Measurements from ENCODE around the gene FREM1.

FREM1 gene

GRCh38 chr9:14756291-14756690 lies 153.9 kb downstream of the FREM1 start:
- H2BK120ac ChIP-seq (ENCODE audit: low read depth, low read length) = no peak overlapping the region
- H3K14ac ChIP-seq (ENCODE audit: low read length) = no peak overlapping the region
- no peak overlapping the region for H2AK5ac ChIP-seq (ENCODE audit: low read depth, low read length)
- H2BK15ac ChIP-seq (ENCODE audit: low read length) = no peak overlapping the region
- H2BK5ac ChIP-seq (ENCODE audit: low read length) = no peak overlapping the region
- WGBS, 2 donors (ENCODE audit: extremely low coverage in 2 of 2, insufficient read length in 2 of 2, insufficient replicate concordance in 1 of 2) = no CpG with 5 or more reads among the region's 1 CpG
- no peak overlapping the region for H3K23ac ChIP-seq (ENCODE audit: low read depth, low read length, poor library complexity)
- no peak overlapping the region for H3K4ac ChIP-seq (ENCODE audit: low read length)
- no peak overlapping the region for H4K91ac ChIP-seq (ENCODE audit: low read depth, low read length, poor library complexity)
- DNase-seq (ENCODE audit: low spot score) = no peak
- no peak overlapping the region for H4K8ac ChIP-seq (ENCODE audit: low read depth, low read length)
- H3K4me1 ChIP-seq (ENCODE audit: control insufficient read depth in 2 of 2, insufficient read depth in 1 of 2, low read depth in 1 of 2, low read length in 2 of 2) = peaks cover 0 to 2% of the 10 kb centered on the region in 2 donors
- H3K4me3 ChIP-seq (ENCODE audit: low read length in 2 of 2) = no peak overlapping the region
- no peak overlapping the region for H3K9ac ChIP-seq (ENCODE audit: low read depth, low read length, poor library complexity)
- H2BK12ac ChIP-seq (ENCODE audit: low read length) = no peak overlapping the region
- no peak overlapping the region for H3K18ac ChIP-seq (ENCODE audit: low read length)
- H2AFZ ChIP-seq (ENCODE audit: low read length) = no peak overlapping the region
- no peak overlapping the region for H3K27ac ChIP-seq (replicated peaks; ENCODE audit: low read length)
- peaks cover 0 to 95% of the 10 kb centered on the region in 2 donors for H3K36me3 ChIP-seq (replicated peaks in 1 of 2; ENCODE audit: control insufficient read depth in 2 of 2, insufficient read depth in 2 of 2, low read length in 2 of 2)
- H3K27me3 ChIP-seq (ENCODE audit: control insufficient read depth in 3 of 3, insufficient read depth in 3 of 3, low read depth in 1 of 3, low read length in 3 of 3) = no peaks in the 10 kb centered on the region
- no peaks in the 10 kb centered on the region for H3K9me3 ChIP-seq (replicated peaks in 1 of 2; ENCODE audit: control insufficient read depth in 2 of 2, insufficient read depth in 1 of 2, low read depth in 1 of 2, low read length in 2 of 2)
- no peaks in the 10 kb centered on the region for H3K79me1 ChIP-seq (ENCODE audit: low read depth, low read length)
- H3K4me2 ChIP-seq (ENCODE audit: insufficient read depth, low read length, poor library complexity, severe bottlenecking) = no peak overlapping the region

- no peak overlapping the region for H4K8ac ChIP-seq (ENCODE audit: low read depth, low read length)
- H3K4ac ChIP-seq (ENCODE audit: low read length) = no peak overlapping the region
- no peak overlapping the region for H3K14ac ChIP-seq (ENCODE audit: low read length)
- H3K36me3 ChIP-seq (replicated peaks in 1 of 2; ENCODE audit: control insufficient read depth in 2 of 2, insufficient read depth in 2 of 2, low read length in 2 of 2) = peaks cover 0 to 99% of the 10 kb centered on the region in 2 donors
- no CpG with 5 or more reads among the region's 1 CpG for WGBS, 2 donors (ENCODE audit: extremely low coverage in 2 of 2, insufficient read length in 2 of 2, insufficient replicate concordance in 1 of 2)
- peaks cover 0 to 5% of the 10 kb centered on the region in 2 donors for H3K4me1 ChIP-seq (ENCODE audit: control insufficient read depth in 2 of 2, insufficient read depth in 1 of 2, low read depth in 1 of 2, low read length in 2 of 2)
- no peaks in the 10 kb centered on the region for H3K9me3 ChIP-seq (replicated peaks in 1 of 2; ENCODE audit: control insufficient read depth in 2 of 2, insufficient read depth in 1 of 2, low read depth in 1 of 2, low read length in 2 of 2)
- no peak overlapping the region for H3K27ac ChIP-seq (replicated peaks; ENCODE audit: low read length)
- no peak overlapping the region for H3K9ac ChIP-seq (ENCODE audit: low read depth, low read length, poor library complexity)
- no peaks in the 10 kb centered on the region for H3K27me3 ChIP-seq (ENCODE audit: control insufficient read depth in 3 of 3, insufficient read depth in 3 of 3, low read depth in 1 of 3, low read length in 3 of 3)
- no peak overlapping the region for H3K4me3 ChIP-seq (ENCODE audit: low read length in 2 of 2)
- no peak for DNase-seq (ENCODE audit: low spot score)
- H2BK15ac ChIP-seq (ENCODE audit: low read length) = no peak overlapping the region
- no peak overlapping the region for H2AFZ ChIP-seq (ENCODE audit: low read length)
- H2BK12ac ChIP-seq (ENCODE audit: low read length) = no peak overlapping the region
- no peak overlapping the region for H4K91ac ChIP-seq (ENCODE audit: low read depth, low read length, poor library complexity)
- no peak overlapping the region for H3K4me2 ChIP-seq (ENCODE audit: insufficient read depth, low read length, poor library complexity, severe bottlenecking)
- no peak overlapping the region for H3K23ac ChIP-seq (ENCODE audit: low read depth, low read length, poor library complexity)
- no peak overlapping the region for H2BK5ac ChIP-seq (ENCODE audit: low read length)
- no peaks in the 10 kb centered on the region for H3K79me1 ChIP-seq (ENCODE audit: low read depth, low read length)
- no peak overlapping the region for H2BK120ac ChIP-seq (ENCODE audit: low read depth, low read length)
- H3K18ac ChIP-seq (ENCODE audit: low read length) = no peak overlapping the region
- no peak overlapping the region for H2AK5ac ChIP-seq (ENCODE audit: low read depth, low read length)
These were observed 157.4 kb downstream of the FREM1 start for GRCh38 chr9:14752871-14753270.

GRCh38 chr9:14752271-14752670 lies 158.0 kb downstream of the FREM1 start:
- Histone ChIP-seq H2BK5ac (ENCODE audit: low read length) (no peak overlapping the region), H3K27me3 (ENCODE audit: control insufficient read depth in 3 of 3, insufficient read depth in 3 of 3, low read depth in 1 of 3, low read length in 3 of 3) (no peaks in the 10 kb centered on the region), H3K9me3 (replicated peaks in 1 of 2; ENCODE audit: control insufficient read depth in 2 of 2, insufficient read depth in 1 of 2, low read depth in 1 of 2, low read length in 2 of 2) (no peaks in the 10 kb centered on the region), H2AFZ (ENCODE audit: low read length) (no peak overlapping the region), H3K4me3 (ENCODE audit: low read length in 2 of 2) (no peak overlapping the region), H3K27ac (replicated peaks; ENCODE audit: low read length) (no peak overlapping the region), H4K91ac (ENCODE audit: low read depth, low read length, poor library complexity) (no peak overlapping the region), H3K36me3 (replicated peaks in 1 of 2; ENCODE audit: control insufficient read depth in 2 of 2, insufficient read depth in 2 of 2, low read length in 2 of 2) (peaks cover 0 to 99% of the 10 kb centered on the region in 2 donors), H3K4me2 (ENCODE audit: insufficient read depth, low read length, poor library complexity, severe bottlenecking) (no peak overlapping the region), H3K4me1 (ENCODE audit: control insufficient read depth in 2 of 2, insufficient read depth in 1 of 2, low read depth in 1 of 2, low read length in 2 of 2) (peaks cover 0 to 5% of the 10 kb centered on the region in 2 donors), H2BK12ac (ENCODE audit: low read length) (no peak overlapping the region), H4K8ac (ENCODE audit: low read depth, low read length) (no peak overlapping the region), H3K14ac (ENCODE audit: low read length) (no peak overlapping the region), H3K79me1 (ENCODE audit: low read depth, low read length) (no peaks in the 10 kb centered on the region), H3K18ac (ENCODE audit: low read length) (no peak overlapping the region), H3K9ac (ENCODE audit: low read depth, low read length, poor library complexity) (no peak overlapping the region), H2BK120ac (ENCODE audit: low read depth, low read length) (no peak overlapping the region), H2AK5ac (ENCODE audit: low read depth, low read length) (no peak overlapping the region), H2BK15ac (ENCODE audit: low read length) (no peak overlapping the region), H3K4ac (ENCODE audit: low read length) (no peak overlapping the region), H3K23ac (ENCODE audit: low read depth, low read length, poor library complexity) (no peak overlapping the region)
- no CpG with 5 or more reads among the region's 1 CpG for WGBS, 2 donors (ENCODE audit: extremely low coverage in 2 of 2, insufficient read length in 2 of 2, insufficient replicate concordance in 1 of 2)
- DNase-seq (ENCODE audit: low spot score) = no peak

- no peak overlapping the region for H2BK5ac ChIP-seq (ENCODE audit: low read length)
- no peak overlapping the region for H3K4me2 ChIP-seq (ENCODE audit: insufficient read depth, low read length, poor library complexity, severe bottlenecking)
- no peak overlapping the region for H3K23ac ChIP-seq (ENCODE audit: low read depth, low read length, poor library complexity)
- H3K9me3 ChIP-seq (replicated peaks in 1 of 2; ENCODE audit: control insufficient read depth in 2 of 2, insufficient read depth in 1 of 2, low read depth in 1 of 2, low read length in 2 of 2) = no peaks in the 10 kb centered on the region
- peaks cover 0 to 99% of the 10 kb centered on the region in 2 donors for H3K36me3 ChIP-seq (replicated peaks in 1 of 2; ENCODE audit: control insufficient read depth in 2 of 2, insufficient read depth in 2 of 2, low read length in 2 of 2)
- no peak for DNase-seq (ENCODE audit: low spot score)
- H4K91ac ChIP-seq (ENCODE audit: low read depth, low read length, poor library complexity) = no peak overlapping the region
- no peak overlapping the region for H3K4ac ChIP-seq (ENCODE audit: low read length)
- H3K79me1 ChIP-seq (ENCODE audit: low read depth, low read length) = no peaks in the 10 kb centered on the region
- H4K8ac ChIP-seq (ENCODE audit: low read depth, low read length) = no peak overlapping the region
- no peak overlapping the region for H2AFZ ChIP-seq (ENCODE audit: low read length)
- H3K9ac ChIP-seq (ENCODE audit: low read depth, low read length, poor library complexity) = no peak overlapping the region
- H3K18ac ChIP-seq (ENCODE audit: low read length) = no peak overlapping the region
- H2BK120ac ChIP-seq (ENCODE audit: low read depth, low read length) = no peak overlapping the region
- H3K27me3 ChIP-seq (ENCODE audit: control insufficient read depth in 3 of 3, insufficient read depth in 3 of 3, low read depth in 1 of 3, low read length in 3 of 3) = no peaks in the 10 kb centered on the region
- no peak overlapping the region for H2BK12ac ChIP-seq (ENCODE audit: low read length)
- H3K4me3 ChIP-seq (ENCODE audit: low read length in 2 of 2) = no peak overlapping the region
- H2AK5ac ChIP-seq (ENCODE audit: low read depth, low read length) = no peak overlapping the region
- no peak overlapping the region for H3K14ac ChIP-seq (ENCODE audit: low read length)
- H3K4me1 ChIP-seq (ENCODE audit: control insufficient read depth in 2 of 2, insufficient read depth in 1 of 2, low read depth in 1 of 2, low read length in 2 of 2) = peaks cover 0 to 5% of the 10 kb centered on the region in 2 donors
- no peak overlapping the region for H3K27ac ChIP-seq (replicated peaks; ENCODE audit: low read length)
- H2BK15ac ChIP-seq (ENCODE audit: low read length) = no peak overlapping the region
These were observed 159.4 kb downstream of the FREM1 start for GRCh38 chr9:14750821-14751220.

Data from neuronal stem cell (in vitro differentiated cells).